ENCODE results near the gene CAND2. TPM values are rescaled to one million over a fixed set of nuclear protein-coding genes. Genes with fewer than 3 reads are reported as not detected.

CAND2 gene
- total and polyA plus RNA-seq, 7 donors: 0.60 to 24.9 (median 12.5) TPM; not detected in 1

GRCh38 chr3:12882336-12883310 is 86.1 kb downstream of the CAND2 start:
- H3K4me3 ChIP-seq: no peak overlapping the region
- intact Hi-C loops (cut with DNase I): no loop called here
- TF ChIP-seq POLR2A (IDR thresholded peaks at IDR 0.05) (no peak), POLR2AphosphoS5 (IDR thresholded peaks at IDR 0.05) (no peak), EP300 (IDR thresholded peaks at IDR 0.05) (no peak)
- TF ChIP-seq, protein P1, sequence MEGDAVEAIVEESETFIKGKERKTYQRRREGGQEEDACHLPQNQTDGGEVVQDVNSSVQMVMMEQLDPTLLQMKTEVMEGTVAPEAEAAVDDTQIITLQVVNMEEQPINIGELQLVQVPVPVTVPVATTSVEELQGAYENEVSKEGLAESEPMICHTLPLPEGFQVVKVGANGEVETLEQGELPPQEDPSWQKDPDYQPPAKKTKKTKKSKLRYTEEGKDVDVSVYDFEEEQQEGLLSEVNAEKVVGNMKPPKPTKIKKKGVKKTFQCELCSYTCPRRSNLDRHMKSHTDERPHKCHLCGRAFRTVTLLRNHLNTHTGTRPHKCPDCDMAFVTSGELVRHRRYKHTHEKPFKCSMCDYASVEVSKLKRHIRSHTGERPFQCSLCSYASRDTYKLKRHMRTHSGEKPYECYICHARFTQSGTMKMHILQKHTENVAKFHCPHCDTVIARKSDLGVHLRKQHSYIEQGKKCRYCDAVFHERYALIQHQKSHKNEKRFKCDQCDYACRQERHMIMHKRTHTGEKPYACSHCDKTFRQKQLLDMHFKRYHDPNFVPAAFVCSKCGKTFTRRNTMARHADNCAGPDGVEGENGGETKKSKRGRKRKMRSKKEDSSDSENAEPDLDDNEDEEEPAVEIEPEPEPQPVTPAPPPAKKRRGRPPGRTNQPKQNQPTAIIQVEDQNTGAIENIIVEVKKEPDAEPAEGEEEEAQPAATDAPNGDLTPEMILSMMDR (IDR thresholded peaks at IDR 0.05): no peak

DNA sequence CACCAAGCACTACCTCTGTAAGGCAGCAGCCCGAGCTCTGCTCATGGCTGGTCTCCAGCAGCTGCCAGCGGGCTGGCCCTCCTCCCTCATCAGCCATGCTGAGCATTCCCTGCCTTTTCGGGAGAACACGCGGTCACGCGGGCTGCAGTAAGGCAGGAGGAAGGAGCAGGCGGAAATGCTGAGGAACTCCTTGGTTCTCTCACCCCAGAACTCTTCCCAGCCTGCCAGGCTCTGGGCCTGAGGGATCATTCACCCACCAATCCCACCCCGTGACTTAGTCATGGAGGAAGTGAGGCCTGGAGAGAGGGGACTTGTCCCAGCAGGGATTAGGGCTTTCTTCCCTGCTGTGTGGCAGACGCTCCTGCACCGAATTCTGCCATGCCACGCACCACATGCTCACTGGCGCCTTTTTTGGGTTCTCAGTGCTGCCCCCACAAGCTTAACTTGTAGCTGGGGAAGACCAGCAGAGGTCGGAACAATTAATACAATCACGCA is 87.8 kb downstream of the CAND2 start:
- Histone ChIP-seq H3K9me3 (no peaks in the 10 kb centered on the region), H3K4me3 (no peak overlapping the region), H3K4me1 (peaks cover 0 to 11% (median 7%) of the 10 kb centered on the region in 4 donors), H3K27ac (peak overlapping the region; percentile 64 to 75 (median 74)), H3K36me3 (no peaks in the 10 kb centered on the region), H3K27me3 (no peaks in the 10 kb centered on the region)
- TF ChIP-seq, protein P1 (IDR thresholded peaks at IDR 0.05): no peak
- peak in 2 of 4 donors; percentile 11 to 24 for TF ChIP-seq POLR2AphosphoS5 (IDR thresholded peaks at IDR 0.05)
- intact Hi-C loops (cut with DNase I): no loop called here
- WGBS, 2 donors: 82 to 90% methylated on average over 15 of the region's 15 CpGs
- peak; percentile 90 for DNase-seq

More at GRCh38 chr3:12882336-12883310, 86.1 kb downstream of the CAND2 start:
- DNase-seq: no peak
- Histone ChIP-seq H3K27ac (no peak overlapping the region), H3K4me1 (peaks cover 0 to 11% (median 7%) of the 10 kb centered on the region in 4 donors), H3K36me3 (no peaks in the 10 kb centered on the region), H3K9me3 (no peaks in the 10 kb centered on the region), H3K27me3 (no peaks in the 10 kb centered on the region)
- 94 to 96% methylated on average over 62 of the region's 62 CpGs for WGBS, 2 donors

Small RNAs within 50 kb of the gene (small RNA-seq; reads per million reads assigned to genes)
- gene AC034198.1: 0 reads per million in 3 donors

Other genes with a start within 250 kb of the CAND2 start
- 10 to 100 TPM; 27.4 to 37.4 (median 29.9) TPM for gene MKRN2, start 239.6 kb upstream of the CAND2 start, total RNA-seq
- gene MKRN2, start 239.6 kb upstream of the CAND2 start, polyA plus RNA-seq: 10 to 100 TPM; 11.6 to 18.6 (median 13.6) TPM
- gene RAF1, start 132.6 kb upstream of the CAND2 start, total RNA-seq: 100 to 1,000 TPM in 1 of 4 donors, 10 to 100 TPM in 3; 83.8 to 101 (median 95.1) TPM
- gene RAF1, start 132.6 kb upstream of the CAND2 start, polyA plus RNA-seq: 10 to 100 TPM; 45.0 to 62.0 (median 56.0) TPM
- not detected for gene TMEM40, start 37.4 kb upstream of the CAND2 start, total RNA-seq
- under 1 TPM in 2 of 3 donors, not detected in 1; 0.10 to 0.60 TPM for gene TMEM40, start 37.4 kb upstream of the CAND2 start, polyA plus RNA-seq
- 1,000 to 10,000 TPM in 2 of 4 donors, 100 to 1,000 TPM in 2; 920 to 2,637 (median 1,036) TPM for gene RPL32, start 44.9 kb downstream of the CAND2 start, total RNA-seq
- gene RPL32, start 44.9 kb downstream of the CAND2 start, polyA plus RNA-seq: 1,000 to 10,000 TPM; 1,772 to 3,640 (median 2,133) TPM